H1 (cell line): ENCODE measurements around the gene DLST. TPM values are rescaled to one million over a fixed set of nuclear protein-coding genes. Genes with fewer than 3 reads are reported as not detected.

ENCODE experiments used
- USF2 ChIP-seq: IDR thresholded peaks from 2 replicates; pipeline ENCODE4 v1.6.1; 2011; ENCODE audit warnings: low read length, improper control_type of control experiment
- polyA plus RNA-seq, 7 experiments: library from polyadenylated mRNA; depleted of rRNA in 3 of 7; stranded (reverse) in 5 of 7; unstranded in 2 of 7; fragments of >200 nt in 5 of 7; fragments of 200-250 nt in 2 of 7; gene quantifications; 1 replicate in 5 of 7; 2 replicates in 1 of 7; 4 replicates in 1 of 7; pipeline versions ENCODE4 v1.2.1 to v1.2.3, GENCODE V29; 2011 to 2013; ENCODE audit warnings: missing spikeins in 2 of 7, mixed read lengths in 2 of 7
- total RNA-seq: library from RNA; stranded (reverse); fragmentation: NEBNext Ultra II Directional; extraction: Animal tissue kit (Norgen Biotek cat#: 25700); gene quantifications from 2 replicates; pipeline ENCODE4 v1.2.1, GENCODE V29; 2021

DLST gene
- total and polyA plus RNA-seq, 2 of the 8 experiments (the other 6 are each of a cell fraction or from before 2014, with no cell fraction given), result 96.5 to 117 TPM

- TF ChIP-seq USF2, result no peak
These were observed 14.9 kb upstream of the DLST start (continued) for GRCh38 chr14:74866708-74867389.
